NCI-H446 treated with DMSO at 0.1 percent for 48 hours (cell line): ENCODE results near the gene SLCO3A1.

ENCODE experiments used
- DNase-seq: peaks from one replicate; lab custom pipeline; 2025; lab: John Stamatoyannopoulos, UW

SLCO3A1 gene

GRCh38 chr15:91882858-91883586, 29.5 kb downstream of the SLCO3A1 start:
- peak; percentile 80 for DNase-seq

- no peak for DNase-seq
Observed at GRCh38 chr15:91884606-91885005, 31.1 kb downstream of the SLCO3A1 start.

GRCh38 chr15:91885054-91885453, 31.5 kb downstream of the SLCO3A1 start:
- no peak for DNase-seq

GRCh38 chr15:91885714-91886270, 32.3 kb downstream of the SLCO3A1 start:
- DNase-seq: no peak

- no peak for DNase-seq
Observed at GRCh38 chr15:91886878-91887277, 33.4 kb downstream of the SLCO3A1 start.

GRCh38 chr15:91887321-91887720, 33.8 kb downstream of the SLCO3A1 start:
- DNase-seq: no peak

- peak; percentile 76 for DNase-seq
Observed at GRCh38 chr15:91887921-91888373, 34.4 kb downstream of the SLCO3A1 start.

- DNase-seq: no peak
Observed at GRCh38 chr15:91889111-91889815, 35.8 kb downstream of the SLCO3A1 start.

- DNase-seq: no peak
Observed at GRCh38 chr15:91890614-91891013, 37.1 kb downstream of the SLCO3A1 start.

GRCh38 chr15:91891101-91891500, 37.6 kb downstream of the SLCO3A1 start:
- no peak for DNase-seq

GRCh38 chr15:91891788-91892345, 38.4 kb downstream of the SLCO3A1 start:
- no peak for DNase-seq

GRCh38 chr15:91892436-91892835, 38.9 kb downstream of the SLCO3A1 start:
- DNase-seq: no peak

- DNase-seq: no peak
Observed at GRCh38 chr15:91894606-91895005, 41.1 kb downstream of the SLCO3A1 start.

GRCh38 chr15:91895051-91895450, 41.5 kb downstream of the SLCO3A1 start:
- no peak for DNase-seq

- DNase-seq: no peak
Observed at GRCh38 chr15:91896341-91897055, 43.0 kb downstream of the SLCO3A1 start.

GRCh38 chr15:91897585-91898372, 44.3 kb downstream of the SLCO3A1 start:
- no peak for DNase-seq

- no peak for DNase-seq
Observed at GRCh38 chr15:91898843-91899242, 45.3 kb downstream of the SLCO3A1 start.

- no peak for DNase-seq
Observed at GRCh38 chr15:91904942-91905341, 51.4 kb downstream of the SLCO3A1 start.

- DNase-seq: no peak
Observed at GRCh38 chr15:91908391-91908790, 54.9 kb downstream of the SLCO3A1 start.

- DNase-seq: no peak
Observed at GRCh38 chr15:91909111-91909510, 55.6 kb downstream of the SLCO3A1 start.

- no peak for DNase-seq
Observed at GRCh38 chr15:91909574-91909973, 56.1 kb downstream of the SLCO3A1 start.
